Hepatocyte (in vitro differentiated cells): ENCODE results near the gene CHRM2.

Experiments used
- EZH2phosphoT487 ChIP-seq: fragments of 200-600 bp; sonication (generic); IDR thresholded peaks from one replicate; pipeline ENCODE4 v1.6.1; 2018; ENCODE audit warnings: antibody characterized with exemption, mild to moderate bottlenecking, low read depth, moderate library complexity; ENCODE audit not compliant: unreplicated experiment, severe bottlenecking
- TF ChIP-seq, protein P1 (sequence below): fragments of 200-600 bp; sonication (generic); IDR thresholded peaks from 2 replicates; pipeline ENCODE4 v1.5.1; 2016; ENCODE audit warnings: antibody characterized with exemption, mild to moderate bottlenecking; ENCODE audit not compliant: poor library complexity

DNA sequence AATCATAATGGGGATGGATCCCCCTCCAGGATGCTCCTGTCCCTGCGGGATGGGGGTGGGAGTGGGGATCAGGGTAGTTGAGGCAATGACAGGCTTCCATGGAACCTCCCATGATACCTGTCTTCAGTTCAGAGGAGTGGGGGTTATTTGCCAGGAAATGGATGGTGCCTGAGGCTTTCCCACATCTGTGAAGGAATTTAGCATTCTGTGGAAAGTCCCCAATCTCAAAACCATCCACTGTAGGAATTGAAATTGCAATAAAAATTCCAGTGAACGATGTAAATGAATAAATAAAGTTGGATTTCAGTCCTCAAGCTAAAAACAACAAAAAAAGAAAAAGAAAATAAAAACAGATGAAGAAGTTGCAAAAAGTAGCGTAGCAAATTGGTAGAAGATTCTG lies 81.9 kb downstream of the CHRM2 start:
- no peak for TF ChIP-seq EZH2phosphoT487
- TF ChIP-seq, protein P1, sequence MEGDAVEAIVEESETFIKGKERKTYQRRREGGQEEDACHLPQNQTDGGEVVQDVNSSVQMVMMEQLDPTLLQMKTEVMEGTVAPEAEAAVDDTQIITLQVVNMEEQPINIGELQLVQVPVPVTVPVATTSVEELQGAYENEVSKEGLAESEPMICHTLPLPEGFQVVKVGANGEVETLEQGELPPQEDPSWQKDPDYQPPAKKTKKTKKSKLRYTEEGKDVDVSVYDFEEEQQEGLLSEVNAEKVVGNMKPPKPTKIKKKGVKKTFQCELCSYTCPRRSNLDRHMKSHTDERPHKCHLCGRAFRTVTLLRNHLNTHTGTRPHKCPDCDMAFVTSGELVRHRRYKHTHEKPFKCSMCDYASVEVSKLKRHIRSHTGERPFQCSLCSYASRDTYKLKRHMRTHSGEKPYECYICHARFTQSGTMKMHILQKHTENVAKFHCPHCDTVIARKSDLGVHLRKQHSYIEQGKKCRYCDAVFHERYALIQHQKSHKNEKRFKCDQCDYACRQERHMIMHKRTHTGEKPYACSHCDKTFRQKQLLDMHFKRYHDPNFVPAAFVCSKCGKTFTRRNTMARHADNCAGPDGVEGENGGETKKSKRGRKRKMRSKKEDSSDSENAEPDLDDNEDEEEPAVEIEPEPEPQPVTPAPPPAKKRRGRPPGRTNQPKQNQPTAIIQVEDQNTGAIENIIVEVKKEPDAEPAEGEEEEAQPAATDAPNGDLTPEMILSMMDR, result no peak
